Measurements from ENCODE around the gene AUTS2.

Gene AUTS2

DNA sequence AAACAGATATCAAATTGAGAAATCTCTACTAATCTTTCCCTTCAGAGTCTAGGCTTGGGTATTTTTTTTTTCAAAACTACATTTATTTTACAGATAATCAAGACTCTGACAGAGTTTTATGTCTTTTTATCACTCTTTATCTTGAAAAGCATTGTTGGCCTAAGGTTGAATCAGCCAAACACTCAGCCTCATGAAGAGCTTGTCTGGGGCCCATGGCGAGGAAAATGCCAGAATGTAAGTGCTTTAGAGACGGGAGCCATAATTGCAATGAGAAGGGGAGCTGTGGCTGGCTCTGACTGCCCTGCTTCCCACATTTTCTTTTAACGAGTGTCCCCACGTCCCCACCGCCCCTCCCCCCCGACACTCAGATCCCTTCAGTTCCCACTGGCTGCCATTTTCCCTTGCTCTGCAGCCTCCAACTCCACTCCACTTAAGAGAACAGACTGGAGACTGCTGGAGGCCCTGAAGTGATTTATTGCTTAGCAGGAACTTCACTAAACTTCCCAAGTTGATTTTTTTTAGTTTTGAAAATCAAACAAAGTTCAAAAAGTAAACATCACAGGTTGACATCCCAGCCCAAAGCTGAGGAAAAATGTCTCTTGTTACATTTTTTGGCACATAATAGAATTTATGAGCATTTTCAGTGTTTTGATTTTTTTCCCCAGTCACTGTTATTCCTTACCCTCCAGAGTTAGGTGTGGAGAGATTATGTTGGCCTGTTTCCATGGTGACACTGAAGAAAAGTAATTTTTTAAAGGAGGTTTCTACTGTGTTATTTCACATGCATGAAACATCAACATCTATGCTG lies 896.2 kb downstream of the AUTS2 start:
- DNase-seq, result no peak

DNA sequence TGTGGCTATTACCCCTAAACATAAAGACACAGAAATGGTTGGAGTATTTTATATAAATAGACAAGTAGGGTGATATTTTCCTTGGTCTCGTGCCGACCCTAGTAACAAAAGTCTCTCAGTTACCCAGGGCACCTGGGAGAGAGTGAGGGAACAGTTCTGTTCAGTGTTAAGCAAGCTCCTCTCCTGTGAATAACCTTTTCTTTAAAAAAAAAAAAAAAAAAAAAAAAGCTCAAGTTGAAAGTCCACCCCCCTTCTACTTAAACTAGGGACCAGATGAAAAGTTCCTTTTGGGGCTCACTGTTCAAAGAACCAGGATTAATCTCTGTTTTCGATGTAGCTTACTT lies 896.7 kb downstream of the AUTS2 start:
- no peak for DNase-seq

DNA sequence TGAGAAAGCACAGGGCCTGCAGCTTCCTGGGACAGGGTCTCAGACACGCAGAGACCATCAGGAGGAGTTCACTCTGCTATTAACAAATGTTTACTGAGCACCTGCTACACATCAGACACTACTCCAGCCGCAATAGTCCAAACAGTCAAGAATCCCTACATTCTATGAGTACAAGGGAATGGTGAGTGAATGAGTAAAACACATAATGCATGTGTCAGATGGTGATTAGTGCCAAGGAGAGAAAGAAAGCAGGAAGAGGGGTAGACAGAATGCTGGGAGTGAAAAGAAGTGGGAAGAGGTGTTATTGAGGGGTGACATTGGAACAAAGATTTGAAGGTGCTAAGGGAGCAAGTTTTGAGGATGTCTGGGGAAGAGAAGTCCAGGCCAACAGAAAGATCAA lies 899.5 kb downstream of the AUTS2 start:
- DNase-seq, result no peak

DNA sequence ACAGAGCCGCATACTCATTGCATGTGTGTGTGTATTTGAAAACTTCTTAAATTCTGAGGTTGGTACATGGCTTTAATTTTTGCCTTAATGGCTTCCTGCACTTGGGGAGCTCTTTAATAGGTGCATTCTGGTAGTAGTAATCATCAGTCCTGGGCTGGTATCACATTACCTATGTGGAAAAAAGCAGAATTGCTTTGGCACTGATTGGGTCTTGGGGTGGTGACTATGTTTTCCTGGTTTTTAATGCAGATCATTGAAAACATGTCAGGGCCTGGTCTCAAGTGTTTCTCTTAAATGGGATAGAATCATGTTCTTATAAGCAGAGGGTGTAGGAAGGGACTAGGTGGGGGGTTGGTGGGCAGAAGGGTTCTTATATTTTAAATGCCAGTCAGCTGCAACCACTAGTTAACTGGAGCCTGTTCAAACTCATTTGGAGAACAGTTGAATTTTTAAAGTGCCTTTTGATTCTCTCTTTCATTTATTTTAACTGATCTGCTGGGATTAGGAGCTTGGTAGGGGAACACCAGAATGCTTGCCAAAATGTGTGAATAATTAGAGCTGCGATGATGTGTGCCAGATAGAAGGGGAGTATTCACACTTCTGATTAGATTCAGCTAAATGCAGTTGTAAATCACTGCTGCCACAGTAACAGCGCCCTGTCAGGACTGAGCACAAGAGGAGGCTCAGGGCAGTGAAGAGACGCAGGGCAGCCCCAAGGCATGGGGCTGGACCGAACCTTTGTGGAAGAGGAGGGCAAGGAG lies 900.1 kb downstream of the AUTS2 start:
- no peak for DNase-seq

DNA sequence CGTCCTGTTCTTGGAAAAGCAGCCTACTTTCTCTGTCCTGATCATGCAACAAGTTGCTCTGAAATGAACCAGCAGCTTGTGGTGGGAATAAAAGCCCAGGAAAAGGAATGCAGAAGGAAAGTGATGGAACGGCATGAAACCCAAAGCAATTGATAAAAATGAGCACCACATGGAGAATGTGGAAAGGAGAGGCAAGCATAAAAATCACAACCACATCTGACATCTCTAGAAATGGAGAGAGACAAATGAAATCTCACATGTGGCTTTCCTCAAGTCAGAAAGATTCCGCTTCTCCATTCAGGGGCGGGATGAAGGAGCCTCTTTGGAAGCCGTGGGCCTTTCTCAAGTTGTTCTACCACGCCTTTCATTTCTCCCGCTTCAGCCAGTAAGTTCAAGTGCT lies 902.0 kb downstream of the AUTS2 start:
- DNase-seq, result no peak

DNA sequence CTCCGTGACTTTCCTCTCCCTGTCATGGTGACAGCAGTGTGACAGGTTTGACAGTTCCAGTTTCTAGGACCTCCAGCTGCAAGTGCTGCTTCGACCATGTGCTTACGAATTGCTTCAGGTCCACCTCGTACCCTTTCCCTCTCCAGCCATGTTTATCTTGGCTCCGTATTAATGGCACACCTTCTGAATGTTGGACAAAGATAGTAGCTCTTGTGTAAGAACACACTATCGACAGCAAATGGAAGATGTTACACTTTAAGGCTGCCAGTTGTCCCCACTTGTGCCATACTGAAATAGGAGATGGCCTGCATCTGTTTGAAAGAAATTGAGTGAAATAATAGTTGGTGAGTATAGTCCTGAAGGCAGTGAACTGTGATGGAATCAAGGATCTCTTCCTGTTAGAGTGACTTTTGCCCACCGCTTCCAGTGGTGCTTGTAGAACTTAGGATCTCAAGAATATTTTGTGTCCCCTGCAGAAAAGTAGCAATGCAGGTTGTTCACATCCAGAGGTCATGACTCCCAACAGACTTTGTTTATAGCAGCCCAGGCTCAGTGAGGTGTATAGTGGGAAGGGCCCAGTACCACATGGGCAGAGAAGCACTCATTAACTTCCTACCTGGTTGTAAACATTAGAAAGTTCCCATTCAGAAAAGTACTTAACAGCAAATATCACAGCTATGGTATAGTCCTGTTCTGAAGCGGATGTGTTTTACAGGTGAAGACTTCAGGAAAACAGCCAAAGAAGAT lies 904.0 kb downstream of the AUTS2 start:
- DNase-seq, result no peak

DNA sequence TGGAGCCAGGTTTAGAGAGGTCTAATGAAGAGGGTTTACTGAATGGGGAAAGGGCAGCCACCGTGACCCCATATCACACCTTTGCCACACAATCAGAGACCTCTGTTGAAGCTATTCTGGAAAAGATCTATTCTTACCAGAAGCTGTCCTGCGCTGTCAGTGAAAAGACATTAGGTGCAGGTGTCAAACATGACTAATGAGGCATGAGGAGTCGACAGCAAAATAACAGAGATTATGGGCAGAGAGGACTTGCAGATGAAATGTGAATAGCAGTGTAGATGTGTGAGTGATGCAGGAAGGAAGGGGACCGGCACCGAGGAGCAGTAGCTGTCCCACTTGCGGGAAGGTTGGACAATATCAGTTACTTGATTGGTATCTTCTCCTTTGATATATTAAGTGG lies 906.0 kb downstream of the AUTS2 start:
- no peak for DNase-seq

DNA sequence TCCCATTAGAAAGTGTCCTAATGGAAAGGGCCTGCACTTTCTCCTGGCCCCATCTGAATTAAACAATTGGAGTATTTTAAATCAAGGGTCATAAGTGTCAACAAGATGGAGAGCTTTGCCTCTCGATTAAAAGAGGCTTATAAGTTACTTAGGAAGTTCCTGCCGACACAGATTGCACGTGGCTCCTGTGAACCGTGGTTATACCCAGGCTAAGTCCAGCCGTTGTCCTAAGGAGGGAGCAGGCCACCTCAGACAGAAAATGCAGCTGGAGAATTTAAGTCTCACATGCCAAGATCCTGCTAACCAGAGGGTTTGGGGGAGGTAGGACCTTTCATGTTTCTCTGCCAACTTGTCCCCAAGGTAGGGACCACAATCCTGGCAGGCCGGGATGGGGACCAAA lies 907.2 kb downstream of the AUTS2 start:
- DNase-seq, result no peak

DNA sequence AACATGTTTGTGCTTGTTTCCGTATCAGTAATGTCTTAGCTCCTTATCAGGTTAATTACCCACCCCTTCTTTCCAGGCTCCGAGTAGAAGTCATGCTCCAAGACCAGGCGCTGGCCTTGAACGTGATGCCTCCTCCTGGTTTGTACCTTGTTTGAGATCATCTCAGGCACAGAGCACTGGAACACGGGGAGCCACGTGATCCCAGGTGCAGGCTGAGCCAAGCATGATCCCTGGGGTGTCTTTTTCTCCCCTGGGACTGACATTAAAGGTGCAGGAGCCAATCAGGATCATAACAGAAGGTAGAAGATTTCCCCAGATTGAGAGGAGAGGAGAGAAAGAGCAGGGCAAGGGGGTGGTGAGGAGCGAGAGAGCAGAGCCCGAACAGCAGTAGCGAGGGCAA lies 907.6 kb downstream of the AUTS2 start:
- DNase-seq, result no peak

DNA sequence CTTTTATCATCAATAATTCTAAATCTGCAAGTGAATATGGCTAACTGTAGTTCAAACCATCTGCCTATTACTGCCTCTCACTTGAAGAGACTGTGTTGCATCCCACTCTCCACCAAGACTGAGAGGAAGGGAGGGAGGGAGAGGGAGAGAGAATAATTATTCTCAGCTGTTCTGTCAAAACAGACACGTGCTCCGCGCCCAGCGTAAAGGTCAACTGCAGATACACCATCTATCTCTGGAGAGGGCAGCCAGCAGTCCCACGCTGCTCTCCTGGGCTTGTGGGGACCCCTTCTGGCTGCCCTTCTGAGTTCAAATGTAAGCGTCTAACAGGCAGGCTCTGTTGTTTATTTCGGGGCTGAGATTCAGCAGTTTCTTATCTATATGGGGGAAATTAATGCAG lies 908.2 kb downstream of the AUTS2 start:
- DNase-seq, result no peak

DNA sequence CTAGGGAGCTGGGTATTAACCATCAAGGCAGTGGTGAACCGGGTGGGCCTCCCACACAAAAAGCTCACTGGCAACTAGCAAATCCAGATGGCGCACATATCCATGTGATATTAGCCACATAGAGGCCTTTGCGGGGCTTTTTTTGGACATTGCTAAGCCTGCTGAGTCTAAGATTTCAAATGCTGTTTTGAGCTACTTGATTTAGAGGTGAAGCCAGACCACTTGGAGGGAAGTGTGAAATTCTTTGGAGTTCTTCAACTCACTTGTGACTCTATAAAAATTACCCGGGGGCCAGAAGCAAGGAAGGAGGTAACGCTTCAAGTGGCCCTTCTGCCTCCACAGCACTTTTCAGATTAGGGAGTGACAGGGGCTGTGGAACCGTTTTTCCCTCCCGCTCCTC lies 913.9 kb downstream of the AUTS2 start:
- no peak for DNase-seq

DNA sequence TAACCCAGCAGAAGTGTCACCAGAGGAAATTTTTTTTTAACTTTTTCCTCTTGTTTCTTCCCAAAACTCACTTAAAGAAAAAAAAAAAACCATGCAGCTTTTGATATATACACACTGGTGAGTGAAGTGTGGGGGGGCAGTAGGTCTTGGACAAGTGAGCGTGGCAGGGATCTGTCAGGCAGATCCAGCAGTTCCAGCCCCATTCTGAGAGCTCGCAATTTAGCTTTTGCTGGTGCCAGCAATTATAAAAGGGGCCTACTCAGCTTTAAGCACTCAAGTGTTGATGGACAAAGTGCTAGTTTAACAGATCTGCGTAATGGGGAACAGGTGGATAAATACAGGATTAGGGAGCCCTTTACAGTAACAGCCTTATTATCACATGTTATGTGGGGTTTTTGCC lies 914.5 kb downstream of the AUTS2 start:
- no peak for DNase-seq

DNA sequence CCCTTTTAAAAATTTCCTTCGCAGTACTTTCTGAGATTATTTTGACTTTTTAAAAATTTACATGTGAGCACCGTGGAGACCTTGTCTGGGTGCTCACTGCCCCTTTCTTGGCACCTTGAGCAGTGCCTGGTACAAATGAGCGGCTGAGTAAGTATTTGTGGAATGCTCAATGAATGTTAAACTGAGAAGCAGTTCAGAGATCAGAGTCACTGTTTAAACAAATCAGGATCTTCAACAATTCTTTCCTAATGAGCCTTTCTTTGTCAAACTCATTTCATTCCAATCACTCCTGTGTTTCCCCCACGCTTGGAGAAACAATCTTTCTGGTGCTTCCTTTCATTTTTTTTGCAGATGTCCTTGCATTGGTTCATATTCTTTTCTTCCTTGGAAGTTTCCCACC lies 922.3 kb downstream of the AUTS2 start:
- no peak for DNase-seq

DNA sequence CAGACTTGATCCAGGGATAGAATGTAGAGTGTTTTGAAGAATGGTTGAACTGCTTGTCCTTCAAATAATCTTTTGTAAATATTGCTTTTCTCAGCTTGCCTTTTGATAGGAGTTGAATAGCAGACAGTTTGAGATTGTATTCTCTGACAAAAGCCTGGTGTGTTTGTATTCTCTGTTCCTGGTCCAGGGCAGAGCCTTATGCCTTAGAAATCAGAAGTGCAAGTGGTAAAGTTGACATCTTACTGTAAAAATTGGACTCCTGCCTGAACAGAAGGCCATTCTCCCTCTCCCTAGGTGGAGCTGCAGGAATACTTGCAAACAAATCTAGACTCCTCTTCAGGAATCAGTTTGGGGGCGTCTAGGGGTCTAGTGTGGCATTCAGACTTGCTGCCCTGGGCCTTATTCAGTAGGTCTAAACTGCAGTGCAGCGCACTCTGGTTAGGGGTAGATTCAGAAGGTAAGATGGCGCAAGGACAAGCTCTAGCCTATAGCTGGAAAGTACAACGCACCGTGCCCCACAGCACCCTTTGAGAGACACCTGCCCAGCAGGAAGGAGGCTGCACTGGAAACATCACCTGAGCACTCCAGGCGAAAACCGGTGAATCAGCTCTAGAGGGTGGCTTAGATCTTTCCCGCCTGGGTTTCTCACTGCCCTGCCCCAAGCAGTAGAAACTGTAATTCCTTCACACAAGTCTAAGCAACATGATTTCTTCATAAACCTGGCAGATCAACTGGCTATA lies 925.1 kb downstream of the AUTS2 start:
- DNase-seq, result no peak

DNA sequence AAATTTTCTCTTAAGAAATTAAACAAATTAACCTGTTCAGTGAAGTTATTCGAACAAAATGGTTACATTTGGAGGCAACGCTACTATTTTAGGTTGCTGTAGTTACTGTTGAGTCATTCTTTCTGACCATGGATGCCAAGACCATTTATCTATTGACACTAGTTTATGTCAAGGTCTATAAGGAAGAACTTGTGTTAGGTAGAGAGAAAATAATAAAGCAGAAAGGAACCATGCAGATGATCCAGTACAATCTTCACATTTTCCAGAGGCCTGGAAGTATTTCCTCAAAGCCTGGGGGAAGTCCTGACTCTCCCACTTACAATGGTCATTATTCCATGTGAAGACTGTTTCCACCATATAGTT lies 925.7 kb downstream of the AUTS2 start:
- DNase-seq, result no peak

DNA sequence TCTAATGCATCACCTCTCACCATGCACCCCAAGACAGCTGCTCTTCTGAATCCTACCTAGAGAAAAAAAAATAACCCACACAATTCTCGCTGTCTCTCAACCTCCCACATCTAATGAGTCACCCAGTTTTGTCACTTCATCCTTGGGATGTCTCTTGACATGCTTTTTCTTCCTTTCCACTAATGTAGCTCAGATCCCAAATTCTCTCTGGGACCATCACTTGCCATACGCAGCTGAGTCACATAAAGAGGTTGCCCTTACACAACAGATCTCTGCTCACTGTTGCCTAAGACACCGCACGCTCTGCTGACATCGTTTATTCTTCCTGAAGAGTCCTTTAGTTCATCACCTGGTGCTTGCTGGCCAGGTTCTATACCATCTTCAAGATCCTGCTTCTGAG lies 927.7 kb downstream of the AUTS2 start:
- no peak for DNase-seq

DNA sequence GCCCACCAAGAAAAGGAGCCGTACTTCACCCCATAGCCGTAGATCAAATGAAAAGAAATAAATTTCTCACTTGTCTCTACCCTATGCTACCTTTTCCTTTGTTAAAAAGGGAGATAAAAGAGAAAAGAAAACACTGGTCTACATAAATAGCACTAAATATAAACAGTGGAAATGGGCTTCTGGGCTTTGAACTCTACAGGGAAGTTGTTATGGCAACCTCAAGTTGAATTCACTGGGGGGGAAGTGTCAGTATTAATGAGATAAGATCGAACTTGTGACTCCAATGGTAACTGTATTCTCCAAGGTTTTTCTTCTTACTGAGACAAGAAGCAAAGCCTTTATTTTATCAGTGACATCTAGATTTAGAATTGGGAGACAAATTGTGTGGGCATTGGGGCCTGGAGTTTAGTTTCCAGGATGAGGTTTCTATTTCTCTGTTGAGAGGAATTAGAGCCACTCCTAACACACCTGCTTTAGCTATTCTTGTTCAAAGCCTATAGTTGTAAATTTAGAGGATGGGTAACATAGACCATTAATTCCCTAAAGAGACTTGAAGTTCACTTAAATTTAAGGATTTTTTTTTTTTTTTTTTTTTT lies 929.3 kb downstream of the AUTS2 start:
- DNase-seq, result no peak

DNA sequence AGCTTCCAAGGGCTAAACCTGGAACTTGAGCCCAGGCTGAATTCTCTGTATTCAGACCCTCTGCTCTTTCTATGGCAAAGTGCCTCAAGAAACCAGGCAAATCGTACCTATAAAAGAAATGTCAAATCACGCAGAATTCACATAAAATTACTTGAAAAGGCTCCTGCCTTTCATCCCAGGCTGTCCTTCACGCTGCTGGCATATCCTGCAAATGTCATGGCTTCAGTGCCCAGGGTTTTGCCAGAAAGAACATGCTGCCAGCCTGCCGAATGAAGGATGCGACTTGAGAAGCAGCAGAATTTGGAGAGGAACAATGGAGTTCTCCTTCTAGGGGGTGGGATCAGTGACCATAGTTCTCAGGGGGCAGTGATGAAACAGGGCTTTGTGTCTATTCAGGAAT lies 931.2 kb downstream of the AUTS2 start:
- no peak for DNase-seq

DNA sequence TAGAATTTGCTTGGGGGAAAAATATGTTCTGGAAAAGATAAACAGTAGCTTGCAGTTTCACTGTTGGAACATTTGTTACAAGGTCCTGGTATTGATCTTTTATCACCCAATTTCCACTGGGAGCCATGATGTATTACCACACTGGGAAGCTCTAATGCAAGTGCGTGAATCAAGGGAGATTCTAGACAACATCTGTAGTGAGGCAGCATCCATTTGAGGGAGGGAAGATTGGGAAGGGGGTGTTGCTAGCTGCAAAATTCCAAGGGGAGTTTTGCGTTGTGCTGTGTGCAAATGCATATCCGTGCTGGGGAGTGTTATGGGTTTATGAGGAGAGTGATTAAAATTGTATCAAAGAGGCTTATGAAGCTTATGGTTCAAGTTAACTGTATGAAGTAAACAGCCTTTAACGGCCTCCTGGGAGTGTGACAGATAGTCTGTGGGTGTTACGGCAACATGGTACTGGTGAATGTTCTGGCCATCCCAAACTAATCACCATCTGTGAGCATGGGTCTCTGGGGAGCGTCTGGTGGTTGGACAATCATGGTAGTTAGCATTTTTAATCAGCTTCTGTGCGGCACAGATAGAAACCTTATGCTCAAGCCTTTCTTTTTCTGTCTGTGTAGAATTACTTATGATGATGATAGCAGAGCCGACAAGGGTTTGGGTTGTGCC lies 931.8 kb downstream of the AUTS2 start:
- no peak for DNase-seq

DNA sequence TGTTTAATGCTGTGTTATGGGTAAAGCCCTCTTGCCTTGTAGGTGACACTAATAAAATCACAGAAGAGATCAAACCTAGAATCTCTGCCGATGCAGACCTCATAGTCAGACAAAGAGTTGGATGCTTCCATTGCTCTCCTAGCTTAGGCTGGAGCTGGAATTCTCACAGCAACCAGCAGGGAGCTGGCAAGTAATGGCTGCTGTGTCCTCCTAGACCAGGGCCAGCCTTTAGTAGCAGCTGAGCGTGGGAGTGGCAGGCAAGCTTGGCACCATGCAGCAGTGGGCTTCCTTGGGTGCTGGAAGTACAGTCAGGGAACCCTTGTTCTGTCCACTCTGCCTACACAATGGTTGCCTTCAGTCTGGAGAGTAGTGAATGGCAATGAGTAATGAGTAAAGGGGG lies 935.3 kb downstream of the AUTS2 start:
- no peak for DNase-seq

DNA sequence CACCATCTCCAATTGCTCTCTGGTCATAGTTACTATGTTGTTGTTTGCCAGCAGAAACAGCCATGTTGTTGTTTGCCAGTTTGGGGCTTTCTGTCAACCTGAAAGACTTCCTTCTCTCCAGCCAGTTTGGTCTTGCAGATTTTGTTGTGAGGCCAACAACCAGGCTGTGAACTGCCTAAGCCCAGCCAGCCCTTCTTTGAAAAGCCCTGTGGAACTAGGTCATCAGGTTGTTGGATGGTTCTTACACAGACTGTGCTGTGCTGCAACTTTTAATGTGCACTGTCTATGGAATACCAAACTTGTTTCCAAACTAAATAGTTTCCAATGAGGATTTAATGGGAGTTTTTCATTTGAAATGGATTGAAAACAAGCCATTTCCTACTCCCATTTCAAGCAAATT lies 940.9 kb downstream of the AUTS2 start:
- no peak for DNase-seq

DNA sequence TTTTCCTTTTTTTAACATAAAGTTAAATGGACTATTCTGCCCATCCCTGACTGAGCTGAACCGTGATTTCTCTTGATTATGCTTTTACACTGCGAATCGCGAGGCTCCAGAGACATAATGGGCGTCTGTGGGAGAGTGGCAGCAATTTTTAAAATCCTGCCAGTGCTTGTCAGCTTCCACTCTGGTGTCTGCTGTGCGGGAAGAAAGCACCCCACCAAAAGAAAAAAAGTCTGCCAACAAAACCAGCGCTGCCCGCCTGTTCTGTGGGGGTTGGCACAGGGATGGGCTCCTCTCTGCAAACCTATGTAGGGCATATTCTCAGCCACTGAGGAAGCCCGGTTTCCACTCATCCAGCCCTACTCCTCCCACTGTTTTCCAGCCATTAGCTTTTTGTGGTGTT lies 941.3 kb downstream of the AUTS2 start:
- no peak for DNase-seq

Measured in effector CD4-positive, alpha-beta T cell (primary cell).